BE2C (cell line): ENCODE measurements around the gene RAI2.

Experiments used
- DNase-seq: peaks from one replicate; pipeline ENCODE4 v3.0.0-alpha.2; 2020
- H3K27me3 ChIP-seq: fragments of 250-450 bp; sonication (Bioruptor Pico); 2 replicates; pipeline ENCODE4 v1.5.1; 2020; ENCODE audit warnings: mild to moderate bottlenecking
- H3K36me3 ChIP-seq: fragments of 250-450 bp; sonication (Bioruptor Pico); 2 replicates; pipeline ENCODE4 v1.5.1; 2020; ENCODE audit warnings: mild to moderate bottlenecking
- H3K4me1 ChIP-seq: fragments of 250-450 bp; sonication (Bioruptor Pico); 2 replicates; pipeline ENCODE4 v1.5.1; 2020
- H3K4me3 ChIP-seq: 2 replicates; pipeline ENCODE4 v1.5.1; 2011; ENCODE audit warnings: low read depth, low read length
- H3K9me3 ChIP-seq: fragments of 250-450 bp; sonication (Bioruptor Pico); 2 replicates; pipeline ENCODE4 v1.5.1; 2020
- CTCF ChIP-seq: IDR thresholded peaks from 2 replicates; pipeline ENCODE4 v1.5.1; 2012; ENCODE audit warnings: mild to moderate bottlenecking, low read depth, low read length

The RAI2 gene

GRCh38 chrX:17836830-17837229 is 24.3 kb downstream of the RAI2 start:
- Histone ChIP-seq H3K9me3 (no peaks in the 10 kb centered on the region), H3K27me3 (no peaks in the 10 kb centered on the region), H3K36me3 (no peaks in the 10 kb centered on the region), H3K4me1 (no peaks in the 10 kb centered on the region), H3K4me3 (no peak overlapping the region)
- peak; percentile 34 for DNase-seq
- TF ChIP-seq CTCF: no peak

- no peaks in the 10 kb centered on the region for H3K27me3 ChIP-seq
- no peaks in the 10 kb centered on the region for H3K9me3 ChIP-seq
- no peaks in the 10 kb centered on the region for H3K36me3 ChIP-seq
- no peak for TF ChIP-seq CTCF
- no peaks in the 10 kb centered on the region for H3K4me1 ChIP-seq
- DNase-seq: no peak
- no peak overlapping the region for H3K4me3 ChIP-seq
Observed at GRCh38 chrX:17833954-17834353, 27.1 kb downstream of the RAI2 start.

GRCh38 chrX:17831255-17831654 is 29.8 kb downstream of the RAI2 start:
- no peak for DNase-seq
- no peaks in the 10 kb centered on the region for H3K27me3 ChIP-seq

GRCh38 chrX:17830211-17830610 is 30.9 kb downstream of the RAI2 start:
- no peaks in the 10 kb centered on the region for H3K9me3 ChIP-seq
- DNase-seq: no peak
- TF ChIP-seq CTCF: no peak
- no peaks in the 10 kb centered on the region for H3K4me1 ChIP-seq
- no peaks in the 10 kb centered on the region for H3K27me3 ChIP-seq
- no peaks in the 10 kb centered on the region for H3K36me3 ChIP-seq
- no peak overlapping the region for H3K4me3 ChIP-seq

More at GRCh38 chrX:17831255-17831654, 29.8 kb downstream of the RAI2 start:
- Histone ChIP-seq H3K4me3 (no peak overlapping the region), H3K4me1 (no peaks in the 10 kb centered on the region), H3K36me3 (no peaks in the 10 kb centered on the region), H3K9me3 (no peaks in the 10 kb centered on the region)
- no peak for TF ChIP-seq CTCF

GRCh38 chrX:17829566-17829965 is 31.5 kb downstream of the RAI2 start:
- Histone ChIP-seq H3K4me3 (no peak overlapping the region), H3K27me3 (no peaks in the 10 kb centered on the region), H3K4me1 (no peaks in the 10 kb centered on the region), H3K36me3 (no peaks in the 10 kb centered on the region), H3K9me3 (no peaks in the 10 kb centered on the region)
- DNase-seq: no peak
- TF ChIP-seq CTCF: no peak

GRCh38 chrX:17828171-17828570 is 32.9 kb downstream of the RAI2 start:
- H3K27me3 ChIP-seq: no peaks in the 10 kb centered on the region
- no peak for TF ChIP-seq CTCF

More at GRCh38 chrX:17828171-17828570, 32.9 kb downstream of the RAI2 start:
- H3K36me3 ChIP-seq: no peaks in the 10 kb centered on the region
- H3K4me1 ChIP-seq: no peaks in the 10 kb centered on the region
- no peak overlapping the region for H3K4me3 ChIP-seq
- H3K9me3 ChIP-seq: no peaks in the 10 kb centered on the region
- no peak for DNase-seq
